ENCODE measurements around the gene ANKS1A. TPM values are rescaled to one million over a fixed set of nuclear protein-coding genes. Genes with fewer than 3 reads are reported as not detected.

ANKS1A gene
- total and polyA plus RNA-seq, 4 experiments from 2014 or later: 1.2 to 15.6 (median 9.4) TPM

DNA sequence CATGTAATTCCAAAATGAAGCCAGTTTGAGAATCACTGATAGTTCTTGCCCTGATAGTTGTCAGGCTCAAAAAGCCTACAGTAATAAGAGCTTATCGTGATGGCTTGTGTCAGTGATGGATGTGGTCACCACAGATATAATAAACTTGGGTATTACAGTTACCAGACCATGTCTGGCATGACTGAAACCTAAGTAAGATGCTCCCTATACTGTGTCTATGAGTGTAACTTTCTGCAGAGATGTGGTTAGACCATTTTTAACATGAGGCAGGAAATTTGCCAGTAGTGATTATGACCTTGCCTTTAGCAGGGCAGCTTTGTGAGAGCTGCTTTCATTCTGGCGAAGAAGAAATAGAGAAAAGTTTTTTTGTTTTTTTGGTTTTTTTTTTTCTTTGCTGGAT, 90.2 kb downstream of the ANKS1A start:
- Histone ChIP-seq H3K27ac (ENCODE audit: low read depth, low read length) (no peak overlapping the region), H3K9me3 (ENCODE audit: control insufficient read depth in 1 of 2, low read length in 2 of 2) (no peaks in the 10 kb centered on the region), H3K27me3 (ENCODE audit: insufficient read depth, low read length) (no peaks in the 10 kb centered on the region), H3K4me1 (ENCODE audit: insufficient read depth, low read length) (no peaks in the 10 kb centered on the region), H3K4me3 (ENCODE audit: low read length in 2 of 2) (no peak overlapping the region), H3K36me3 (ENCODE audit: insufficient read depth, low read length) (no peaks in the 10 kb centered on the region)
- no peak for DNase-seq
- intact Hi-C loops (cut with micrococcal nuclease): no loop called here
- H3K4me1 Mint-ChIP-seq: no peaks in the 10 kb centered on the region
- no peaks in the 10 kb centered on the region for H3K9me3 Mint-ChIP-seq
- no peak overlapping the region for H3K27ac Mint-ChIP-seq
- POLR2A ChIA-PET (ENCODE audit: partially characterized antibody): no interaction called here
- CTCF ChIA-PET (ENCODE audit: partially characterized antibody): no interaction called here
- H3K27me3 Mint-ChIP-seq: no peaks in the 10 kb centered on the region
- H3K36me3 Mint-ChIP-seq: peaks cover 19 to 28% of the 10 kb centered on the region in 2 donors
- no peak overlapping the region for H3K4me3 Mint-ChIP-seq

DNA sequence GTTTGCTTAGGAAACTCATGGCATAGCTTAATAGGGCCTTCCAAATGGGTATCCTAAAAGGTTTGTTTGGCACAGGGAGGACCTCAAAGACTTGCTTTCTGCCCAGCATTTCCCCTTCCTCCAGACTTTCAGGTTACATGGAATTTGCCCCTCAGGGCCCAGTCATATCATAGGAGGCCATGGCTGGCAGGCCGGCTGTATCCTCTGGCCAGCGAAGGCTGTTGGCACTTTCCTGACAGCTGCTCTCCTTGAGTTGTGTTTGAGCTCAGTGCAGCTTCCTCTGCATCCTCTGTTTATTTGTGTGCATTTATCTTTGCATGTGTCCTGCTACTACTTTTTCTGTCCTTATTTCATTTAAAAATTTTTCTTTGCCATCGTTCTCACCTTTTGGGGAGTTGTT, 90.9 kb downstream of the ANKS1A start:
- intact Hi-C loops (cut with micrococcal nuclease): no loop called here
- no peak overlapping the region for H3K4me3 Mint-ChIP-seq
- no peaks in the 10 kb centered on the region for H3K4me1 ChIP-seq (ENCODE audit: insufficient read depth, low read length)
- CTCF ChIA-PET (ENCODE audit: partially characterized antibody): no interaction called here
- no peaks in the 10 kb centered on the region for H3K27me3 Mint-ChIP-seq
- H3K27me3 ChIP-seq (ENCODE audit: insufficient read depth, low read length): no peaks in the 10 kb centered on the region
- H3K36me3 ChIP-seq (ENCODE audit: insufficient read depth, low read length): peaks cover 3% of the 10 kb centered on the region
- POLR2A ChIA-PET (ENCODE audit: partially characterized antibody): no interaction called here
- no peaks in the 10 kb centered on the region for H3K9me3 ChIP-seq (ENCODE audit: control insufficient read depth in 1 of 2, low read length in 2 of 2)
- H3K27ac ChIP-seq (ENCODE audit: low read depth, low read length): no peak overlapping the region
- peaks cover 25 to 35% of the 10 kb centered on the region in 2 donors for H3K36me3 Mint-ChIP-seq
- DNase-seq: no peak
- H3K4me1 Mint-ChIP-seq: no peaks in the 10 kb centered on the region
- H3K27ac Mint-ChIP-seq: peak overlapping the region in 1 of 7 donors; percentile 53
- no peaks in the 10 kb centered on the region for H3K9me3 Mint-ChIP-seq
- no peak overlapping the region for H3K4me3 ChIP-seq (ENCODE audit: low read length in 2 of 2)

DNA sequence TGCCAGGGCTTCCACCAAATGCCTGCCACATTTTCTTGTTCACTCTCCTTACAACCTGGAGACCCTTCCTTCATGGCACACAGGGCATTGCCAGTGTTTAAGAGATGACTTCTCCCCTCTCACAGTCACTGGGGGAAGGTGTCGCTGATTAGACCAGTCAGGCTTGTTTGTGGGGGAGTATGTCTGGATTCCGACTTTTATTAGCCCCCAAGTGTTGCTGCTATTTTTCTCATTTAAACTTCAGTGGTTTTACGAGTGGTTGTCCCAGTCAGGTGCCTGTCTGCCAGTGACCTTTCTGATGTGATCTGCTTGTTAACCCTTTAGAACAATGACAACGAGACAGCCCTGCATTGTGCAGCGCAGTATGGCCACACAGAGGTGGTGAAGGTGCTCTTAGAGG, 92.3 kb downstream of the ANKS1A start:
- DNase-seq: no peak
- Mint-ChIP-seq H3K27ac (peak overlapping the region in 1 of 7 donors; percentile 17), H3K9me3 (no peaks in the 10 kb centered on the region), H3K4me3 (no peak overlapping the region), H3K27me3 (no peaks in the 10 kb centered on the region), H3K4me1 (no peaks in the 10 kb centered on the region), H3K36me3 (peaks cover 33 to 45% of the 10 kb centered on the region in 2 donors)
- no peaks in the 10 kb centered on the region for H3K27me3 ChIP-seq (ENCODE audit: insufficient read depth, low read length)
- H3K36me3 ChIP-seq (ENCODE audit: insufficient read depth, low read length): peaks cover 10% of the 10 kb centered on the region
- intact Hi-C loops (cut with micrococcal nuclease): no loop called here
- H3K4me3 ChIP-seq (ENCODE audit: low read length in 2 of 2): no peak overlapping the region
- H3K4me1 ChIP-seq (ENCODE audit: insufficient read depth, low read length): no peaks in the 10 kb centered on the region
- POLR2A ChIA-PET (ENCODE audit: partially characterized antibody): no interaction called here
- no peak overlapping the region for H3K27ac ChIP-seq (ENCODE audit: low read depth, low read length)
- H3K9me3 ChIP-seq (ENCODE audit: control insufficient read depth in 1 of 2, low read length in 2 of 2): no peaks in the 10 kb centered on the region
- CTCF ChIA-PET (ENCODE audit: partially characterized antibody): no interaction called here

DNA sequence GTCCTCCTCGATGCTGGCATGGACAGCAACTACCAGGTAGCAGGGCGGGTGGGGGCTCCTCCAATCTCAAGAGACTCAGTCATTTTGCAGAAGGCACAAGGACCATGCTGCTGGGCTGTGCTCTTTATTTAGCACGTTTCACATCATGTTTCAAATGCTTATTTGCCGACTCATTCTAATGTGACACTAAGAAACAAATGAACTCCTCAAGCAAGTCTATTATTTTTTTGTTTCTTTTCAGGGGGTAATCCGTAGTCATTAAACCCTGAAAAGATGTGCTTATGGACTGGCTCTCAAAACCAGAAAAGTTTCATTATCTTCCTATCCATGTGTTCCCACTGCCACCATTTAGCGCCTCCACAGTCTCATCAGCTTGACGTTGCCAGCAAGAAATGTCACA, 92.9 kb downstream of the ANKS1A start:
- Mint-ChIP-seq H3K36me3 (peaks cover 37 to 51% of the 10 kb centered on the region in 2 donors), H3K9me3 (no peaks in the 10 kb centered on the region), H3K4me3 (no peak overlapping the region), H3K27ac (peak overlapping the region in 2 of 7 donors; percentile 36 to 90), H3K4me1 (no peaks in the 10 kb centered on the region), H3K27me3 (no peaks in the 10 kb centered on the region)
- intact Hi-C loops (cut with micrococcal nuclease): no loop called here
- Histone ChIP-seq H3K27me3 (ENCODE audit: insufficient read depth, low read length) (no peaks in the 10 kb centered on the region), H3K4me3 (ENCODE audit: low read length in 2 of 2) (no peak overlapping the region), H3K9me3 (ENCODE audit: control insufficient read depth in 1 of 2, low read length in 2 of 2) (no peaks in the 10 kb centered on the region), H3K36me3 (ENCODE audit: insufficient read depth, low read length) (peaks cover 13% of the 10 kb centered on the region), H3K4me1 (ENCODE audit: insufficient read depth, low read length) (no peaks in the 10 kb centered on the region), H3K27ac (ENCODE audit: low read depth, low read length) (no peak overlapping the region)
- ChIA-PET POLR2A (ENCODE audit: partially characterized antibody) (no interaction called here), CTCF (ENCODE audit: partially characterized antibody) (no interaction called here)
- DNase-seq: no peak

DNA sequence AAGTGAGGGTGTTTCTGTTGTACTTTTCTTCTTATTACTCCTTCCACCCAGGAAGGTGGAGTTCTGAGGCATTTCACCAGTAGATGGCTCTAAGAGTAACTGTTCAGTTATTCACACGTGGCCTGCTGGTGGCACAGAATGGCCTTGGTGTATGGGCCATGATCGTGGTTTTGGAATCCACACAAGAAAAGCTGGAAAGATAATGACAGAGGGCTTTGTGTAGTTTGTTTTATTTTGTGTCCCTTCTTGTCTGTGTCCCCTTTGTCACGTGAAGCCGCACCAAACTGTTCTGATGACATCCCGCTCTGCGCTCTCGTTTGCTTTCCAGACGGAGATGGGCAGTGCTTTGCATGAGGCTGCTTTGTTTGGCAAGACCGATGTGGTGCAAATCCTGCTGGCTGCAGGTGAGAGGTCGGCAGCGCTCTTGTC, 93.4 kb downstream of the ANKS1A start:
- Mint-ChIP-seq H3K36me3 (peaks cover 37 to 56% of the 10 kb centered on the region in 2 donors), H3K4me1 (no peaks in the 10 kb centered on the region), H3K27me3 (no peaks in the 10 kb centered on the region), H3K27ac (peak overlapping the region in 3 of 7 donors; percentile 30 to 90 (median 36)), H3K9me3 (no peaks in the 10 kb centered on the region), H3K4me3 (no peak overlapping the region)
- CTCF ChIA-PET (ENCODE audit: partially characterized antibody): no interaction called here
- POLR2A ChIA-PET (ENCODE audit: partially characterized antibody): no interaction called here
- Histone ChIP-seq H3K27me3 (ENCODE audit: insufficient read depth, low read length) (no peaks in the 10 kb centered on the region), H3K9me3 (ENCODE audit: control insufficient read depth in 1 of 2, low read length in 2 of 2) (no peaks in the 10 kb centered on the region), H3K4me3 (ENCODE audit: low read length in 2 of 2) (no peak overlapping the region), H3K4me1 (ENCODE audit: insufficient read depth, low read length) (no peaks in the 10 kb centered on the region), H3K36me3 (ENCODE audit: insufficient read depth, low read length) (peaks cover 13% of the 10 kb centered on the region), H3K27ac (ENCODE audit: low read depth, low read length) (no peak overlapping the region)
- intact Hi-C loops (cut with micrococcal nuclease): no loop called here
- no peak for DNase-seq

DNA sequence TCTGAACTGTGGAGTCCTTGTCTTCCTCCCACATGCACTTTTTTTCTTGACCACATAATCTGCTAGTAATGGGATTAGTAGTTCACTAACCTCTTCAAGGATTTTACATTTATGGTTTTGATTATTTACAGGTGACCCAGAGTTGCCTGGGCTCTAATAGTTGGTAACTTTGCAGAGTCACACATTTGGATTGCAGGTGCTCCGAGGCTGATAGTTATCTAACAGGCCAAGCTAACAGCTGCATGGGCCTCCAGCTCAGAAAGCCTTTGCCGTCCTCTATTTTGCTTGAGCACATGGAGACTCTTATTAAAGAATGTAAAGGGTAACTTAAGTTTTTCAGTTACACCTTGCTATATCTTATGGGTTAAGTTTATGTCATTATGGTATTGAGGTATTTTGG, 95.4 kb downstream of the ANKS1A start:
- H3K4me1 Mint-ChIP-seq: no peaks in the 10 kb centered on the region
- H3K4me3 Mint-ChIP-seq: no peak overlapping the region
- H3K4me1 ChIP-seq (ENCODE audit: insufficient read depth, low read length): no peaks in the 10 kb centered on the region
- intact Hi-C loops (cut with micrococcal nuclease): no loop called here
- H3K36me3 Mint-ChIP-seq: peaks cover 40 to 67% of the 10 kb centered on the region in 2 donors
- ChIA-PET CTCF (ENCODE audit: partially characterized antibody) (interaction anchor here (0.9 to 1.1 kb wide), 3 partner anchors 9 to 256 kb away, joined by 3 to 4 read pairs (median 4); no protein-coding TSS in a partner anchor), POLR2A (ENCODE audit: partially characterized antibody) (no interaction called here)
- peaks cover 13% of the 10 kb centered on the region for H3K36me3 ChIP-seq (ENCODE audit: insufficient read depth, low read length)
- no peak overlapping the region for H3K4me3 ChIP-seq (ENCODE audit: low read length in 2 of 2)
- no peaks in the 10 kb centered on the region for H3K9me3 ChIP-seq (ENCODE audit: control insufficient read depth in 1 of 2, low read length in 2 of 2)
- H3K27ac ChIP-seq (ENCODE audit: low read depth, low read length): no peak overlapping the region
- H3K27ac Mint-ChIP-seq: no peak overlapping the region
- no peak for DNase-seq
- no peaks in the 10 kb centered on the region for H3K27me3 ChIP-seq (ENCODE audit: insufficient read depth, low read length)
- no peaks in the 10 kb centered on the region for H3K9me3 Mint-ChIP-seq
- no peaks in the 10 kb centered on the region for H3K27me3 Mint-ChIP-seq

DNA sequence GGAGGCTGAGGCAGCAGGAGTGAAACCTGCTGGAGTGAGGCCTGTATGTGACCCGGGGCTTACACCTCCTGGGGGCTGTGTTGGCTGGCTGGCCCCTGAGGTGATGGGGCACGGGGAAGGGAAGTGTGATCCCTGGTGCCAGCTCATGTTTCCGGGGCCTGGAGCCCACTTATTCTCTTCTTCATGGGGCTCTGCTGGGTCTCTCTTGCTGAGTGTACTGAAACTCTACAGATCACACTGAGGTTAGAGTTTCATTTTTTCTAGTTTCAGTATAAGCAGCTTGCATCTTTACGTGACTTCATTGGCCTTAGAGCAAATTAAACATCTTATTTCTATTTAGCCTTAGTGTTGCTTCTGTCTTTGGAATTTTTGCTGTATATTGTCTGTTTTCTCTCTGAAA, 96.2 kb downstream of the ANKS1A start:
- DNase-seq: no peak
- ChIA-PET CTCF (ENCODE audit: partially characterized antibody) (interaction anchor here (0.9 to 2.7 kb wide), 6 partner anchors 9 to 256 kb away, joined by 3 to 8 read pairs (median 4); no protein-coding TSS in a partner anchor), POLR2A (ENCODE audit: partially characterized antibody) (interaction anchor here (0.6 kb wide), 1 partner anchor 25 kb away, joined by 3 read pairs; no protein-coding TSS in a partner anchor)
- Histone ChIP-seq H3K27ac (ENCODE audit: low read depth, low read length) (no peak overlapping the region), H3K4me1 (ENCODE audit: insufficient read depth, low read length) (no peaks in the 10 kb centered on the region), H3K4me3 (ENCODE audit: low read length in 2 of 2) (no peak overlapping the region), H3K27me3 (ENCODE audit: insufficient read depth, low read length) (no peaks in the 10 kb centered on the region), H3K9me3 (ENCODE audit: control insufficient read depth in 1 of 2, low read length in 2 of 2) (no peaks in the 10 kb centered on the region), H3K36me3 (ENCODE audit: insufficient read depth, low read length) (peaks cover 13% of the 10 kb centered on the region)
- H3K27ac Mint-ChIP-seq: peak overlapping the region in 1 of 7 donors; percentile 35
- no peak overlapping the region for H3K4me3 Mint-ChIP-seq
- no peaks in the 10 kb centered on the region for H3K27me3 Mint-ChIP-seq
- no peaks in the 10 kb centered on the region for H3K4me1 Mint-ChIP-seq
- peaks cover 47 to 71% of the 10 kb centered on the region in 2 donors for H3K36me3 Mint-ChIP-seq
- no peaks in the 10 kb centered on the region for H3K9me3 Mint-ChIP-seq
- intact Hi-C loops (cut with micrococcal nuclease): loop anchor here (5.0 kb wide), 1 partner anchor 523 kb away; no protein-coding TSS in a partner anchor

Data from CD4-positive, alpha-beta memory T cell (primary cell).